ENCODE measurements around the gene PRKCH.

DNA sequence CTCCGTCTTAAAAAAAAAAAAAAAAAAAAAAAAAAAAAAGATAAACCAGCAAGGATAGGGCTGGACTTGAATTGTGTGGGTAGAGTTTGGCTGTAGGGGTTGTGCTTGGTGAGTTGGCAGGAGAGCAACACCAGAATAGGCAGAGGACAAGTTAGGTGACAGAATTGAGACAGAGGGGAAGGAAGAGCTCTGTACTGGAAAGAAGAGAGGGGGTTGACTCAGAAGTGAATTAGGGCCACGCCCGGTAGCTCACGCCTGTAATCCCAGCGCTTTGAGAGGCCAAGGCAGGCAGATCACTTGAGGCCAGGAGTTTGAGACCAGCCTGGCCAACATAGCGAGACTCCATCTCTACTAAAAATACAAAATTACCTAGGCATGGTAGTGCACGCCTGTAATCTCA lies 34.2 kb upstream of the PRKCH start:
- TF ChIP-seq, protein P1, sequence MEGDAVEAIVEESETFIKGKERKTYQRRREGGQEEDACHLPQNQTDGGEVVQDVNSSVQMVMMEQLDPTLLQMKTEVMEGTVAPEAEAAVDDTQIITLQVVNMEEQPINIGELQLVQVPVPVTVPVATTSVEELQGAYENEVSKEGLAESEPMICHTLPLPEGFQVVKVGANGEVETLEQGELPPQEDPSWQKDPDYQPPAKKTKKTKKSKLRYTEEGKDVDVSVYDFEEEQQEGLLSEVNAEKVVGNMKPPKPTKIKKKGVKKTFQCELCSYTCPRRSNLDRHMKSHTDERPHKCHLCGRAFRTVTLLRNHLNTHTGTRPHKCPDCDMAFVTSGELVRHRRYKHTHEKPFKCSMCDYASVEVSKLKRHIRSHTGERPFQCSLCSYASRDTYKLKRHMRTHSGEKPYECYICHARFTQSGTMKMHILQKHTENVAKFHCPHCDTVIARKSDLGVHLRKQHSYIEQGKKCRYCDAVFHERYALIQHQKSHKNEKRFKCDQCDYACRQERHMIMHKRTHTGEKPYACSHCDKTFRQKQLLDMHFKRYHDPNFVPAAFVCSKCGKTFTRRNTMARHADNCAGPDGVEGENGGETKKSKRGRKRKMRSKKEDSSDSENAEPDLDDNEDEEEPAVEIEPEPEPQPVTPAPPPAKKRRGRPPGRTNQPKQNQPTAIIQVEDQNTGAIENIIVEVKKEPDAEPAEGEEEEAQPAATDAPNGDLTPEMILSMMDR (conservative IDR thresholded peaks at IDR 0.05; ENCODE audit: low read depth, low read length), result no peak
- TF ChIP-seq EZH2phosphoT487 (IDR thresholded peaks at IDR 0.05; ENCODE audit: borderline replicate concordance, low read length) (no peak), EZH2 (IDR thresholded peaks at IDR 0.05; ENCODE audit: low read length, unreplicated experiment) (no peak)
